HG03095 (cell line): Measurements from ENCODE around the gene PRKN.

Experiments
- ATAC-seq: cut with Tn5 transposase; IDR thresholded peaks from one replicate; pipeline ENCODE4 v1.9.1; 2021; ENCODE audit warnings: moderate library complexity; ENCODE audit not compliant: unreplicated experiment

Gene PRKN

GRCh38 chr6:161412795-161413194, 1314.8 kb downstream of the PRKN start:
- no peak for ATAC-seq

- no peak for ATAC-seq
These were observed 1316.2 kb downstream of the PRKN start for GRCh38 chr6:161411265-161411944.

- no peak for ATAC-seq
These were observed 1316.8 kb downstream of the PRKN start for GRCh38 chr6:161410736-161411135.

- no peak for ATAC-seq
These were observed 1317.5 kb downstream of the PRKN start for GRCh38 chr6:161410076-161410475.

- no peak for ATAC-seq
These were observed 1318.2 kb downstream of the PRKN start for GRCh38 chr6:161409353-161409752.

- ATAC-seq, result no peak
These were observed 1319.5 kb downstream of the PRKN start for GRCh38 chr6:161408041-161408440.

GRCh38 chr6:161407581-161407980, 1320.0 kb downstream of the PRKN start:
- no peak for ATAC-seq

GRCh38 chr6:161407115-161407514, 1320.5 kb downstream of the PRKN start:
- ATAC-seq, result no peak

GRCh38 chr6:161406646-161407045, 1320.9 kb downstream of the PRKN start:
- ATAC-seq, result no peak

- no peak for ATAC-seq
These were observed 1322.1 kb downstream of the PRKN start for GRCh38 chr6:161405418-161405817.

- ATAC-seq, result no peak
These were observed 1323.8 kb downstream of the PRKN start for GRCh38 chr6:161403717-161404116.

GRCh38 chr6:161401587-161402309, 1325.8 kb downstream of the PRKN start:
- no peak for ATAC-seq

- ATAC-seq, result no peak
These were observed 1326.9 kb downstream of the PRKN start for GRCh38 chr6:161400671-161401070.

GRCh38 chr6:161396539-161396938, 1331.0 kb downstream of the PRKN start:
- ATAC-seq, result no peak

GRCh38 chr6:161395716-161396231, 1331.8 kb downstream of the PRKN start:
- no peak for ATAC-seq

- no peak for ATAC-seq
These were observed 1333.1 kb downstream of the PRKN start for GRCh38 chr6:161394437-161394836.

- ATAC-seq, result peak; percentile 100
These were observed 1333.7 kb downstream of the PRKN start for GRCh38 chr6:161393839-161394364.

GRCh38 chr6:161393292-161393691, 1334.3 kb downstream of the PRKN start:
- ATAC-seq, result no peak

- no peak for ATAC-seq
These were observed 1337.8 kb downstream of the PRKN start for GRCh38 chr6:161389756-161390155.

- no peak for ATAC-seq
These were observed 1343.6 kb downstream of the PRKN start for GRCh38 chr6:161383951-161384350.

- ATAC-seq, result no peak
These were observed 1347.6 kb downstream of the PRKN start for GRCh38 chr6:161379834-161380582.
